ENCODE data around the gene MYOT. TPM values are rescaled to one million over a fixed set of nuclear protein-coding genes. Genes with fewer than 3 reads are reported as not detected.

The MYOT gene
- total RNA-seq, 1 experiment from 2014 or later, result not detected

DNA sequence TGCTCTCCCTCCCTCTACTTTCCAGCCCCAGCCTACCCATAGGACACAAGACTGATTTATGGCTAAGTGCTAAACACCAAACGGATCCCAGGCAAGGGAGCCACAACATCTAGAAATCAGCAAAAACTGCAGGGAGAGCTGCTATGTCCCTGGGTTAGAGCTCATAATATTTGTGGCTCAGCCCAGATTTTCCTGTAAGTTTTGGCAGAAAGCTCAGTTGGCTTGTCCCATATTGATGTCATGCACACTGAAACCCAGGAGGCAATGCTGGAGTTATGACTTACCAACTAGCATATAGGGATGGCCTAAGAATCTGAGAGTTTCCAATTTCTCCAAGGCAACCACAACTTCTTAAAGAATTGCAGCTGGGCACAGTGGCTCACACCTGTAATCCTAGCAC is 44.7 kb upstream of the MYOT start:
- Histone ChIP-seq H2BK15ac (ENCODE audit: low read depth, low read length) (no peak overlapping the region), H4K20me1 (ENCODE audit: control insufficient read depth, insufficient read depth, insufficient read length) (no peaks in the 10 kb centered on the region), H3K27ac (ENCODE audit: insufficient read length, low read depth, low read length) (no peak overlapping the region), H3K56ac (ENCODE audit: insufficient read length, low read depth, low read length) (no peak overlapping the region), H3K18ac (ENCODE audit: insufficient read length, low read depth, low read length) (no peak overlapping the region), H3T11ph (ENCODE audit: low read length) (no peak overlapping the region), H3K27me3 (ENCODE audit: insufficient read depth, low read length) (no peaks in the 10 kb centered on the region), H2BK120ac (ENCODE audit: low read depth, low read length, poor library complexity, severe bottlenecking) (no peak overlapping the region), H3K9ac (ENCODE audit: extremely low read depth, insufficient read length, low read length) (no peak overlapping the region), H3K4ac (ENCODE audit: low read depth, low read length) (no peak overlapping the region), H4K5ac (ENCODE audit: insufficient read length, low read depth, low read length) (no peak overlapping the region), H3K23ac (ENCODE audit: insufficient read length, low read depth, low read length) (no peak overlapping the region), H2BK12ac (ENCODE audit: insufficient read length, low read depth, low read length) (no peak overlapping the region), H2AK5ac (ENCODE audit: insufficient read length, low read length) (no peak overlapping the region), H2BK20ac (ENCODE audit: low read depth, low read length, poor library complexity, severe bottlenecking) (no peak overlapping the region), H4K8ac (replicated peaks; ENCODE audit: insufficient read length, low read depth, low read length) (peak overlapping the region; percentile 44), H3K14ac (ENCODE audit: insufficient read depth, low read length) (no peak overlapping the region), H3K4me2 (ENCODE audit: insufficient read depth, insufficient read length, low read length) (no peak overlapping the region), H2AFZ (ENCODE audit: low read length) (no peak overlapping the region), H3K4me1 (ENCODE audit: insufficient read depth, low read length) (no peaks in the 10 kb centered on the region; the same call in 1 of the 2 replicates), H3K79me1 (ENCODE audit: insufficient read depth, low read depth, low read length, poor library complexity, severe bottlenecking) (no peaks in the 10 kb centered on the region), H3K23me2 (ENCODE audit: insufficient read length, low read depth, low read length, poor library complexity, severe bottlenecking) (no peaks in the 10 kb centered on the region), H3K9me3 (ENCODE audit: control insufficient read depth, low read depth, low read length) (no peaks in the 10 kb centered on the region), H2BK5ac (ENCODE audit: insufficient read length, low read length) (no peak overlapping the region), H3K79me2 (ENCODE audit: insufficient read depth, low read length) (no peaks in the 10 kb centered on the region), H4K91ac (ENCODE audit: insufficient read length, low read depth, low read length) (no peak overlapping the region)
- TF ChIP-seq, protein P1, sequence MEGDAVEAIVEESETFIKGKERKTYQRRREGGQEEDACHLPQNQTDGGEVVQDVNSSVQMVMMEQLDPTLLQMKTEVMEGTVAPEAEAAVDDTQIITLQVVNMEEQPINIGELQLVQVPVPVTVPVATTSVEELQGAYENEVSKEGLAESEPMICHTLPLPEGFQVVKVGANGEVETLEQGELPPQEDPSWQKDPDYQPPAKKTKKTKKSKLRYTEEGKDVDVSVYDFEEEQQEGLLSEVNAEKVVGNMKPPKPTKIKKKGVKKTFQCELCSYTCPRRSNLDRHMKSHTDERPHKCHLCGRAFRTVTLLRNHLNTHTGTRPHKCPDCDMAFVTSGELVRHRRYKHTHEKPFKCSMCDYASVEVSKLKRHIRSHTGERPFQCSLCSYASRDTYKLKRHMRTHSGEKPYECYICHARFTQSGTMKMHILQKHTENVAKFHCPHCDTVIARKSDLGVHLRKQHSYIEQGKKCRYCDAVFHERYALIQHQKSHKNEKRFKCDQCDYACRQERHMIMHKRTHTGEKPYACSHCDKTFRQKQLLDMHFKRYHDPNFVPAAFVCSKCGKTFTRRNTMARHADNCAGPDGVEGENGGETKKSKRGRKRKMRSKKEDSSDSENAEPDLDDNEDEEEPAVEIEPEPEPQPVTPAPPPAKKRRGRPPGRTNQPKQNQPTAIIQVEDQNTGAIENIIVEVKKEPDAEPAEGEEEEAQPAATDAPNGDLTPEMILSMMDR (conservative IDR thresholded peaks at IDR 0.05), result no peak
- WGBS (ENCODE audit: extremely low coverage, insufficient read length, low lambda C conversion rate), result no CpG with 5 or more reads among the region's 1 CpG
- peak overlapping the region in 2 of 3 experiments; percentile 32 to 52; a peak in 2 of 7 replicates for H3K27ac Mint-ChIP-seq
- no peak overlapping the region for H3K4me3 Mint-ChIP-seq
- H3K27me3 Mint-ChIP-seq (ENCODE audit: low read depth), result peaks cover 1% of the 10 kb centered on the region; the same call in 1 of the 2 replicates
- DNase-seq, result no peak
- H3K9me3 Mint-ChIP-seq, result peaks cover 0 to 8% of the 10 kb centered on the region in 2 experiments; a peak in 1 of 5 replicates
- peaks cover 0 to 3% (median 0%) of the 10 kb centered on the region in 3 experiments; a peak in 1 of 7 replicates for H3K36me3 Mint-ChIP-seq (ENCODE audit: insufficient read depth in 1 of 3, low read depth in 3 of 3)
- peaks cover 20 to 32% of the 10 kb centered on the region in 2 experiments for H3K4me1 Mint-ChIP-seq

Data from H9 (cell line).